IMR-90 (cell line): ENCODE data around the gene POLA2. TPM values are rescaled to one million over a fixed set of nuclear protein-coding genes. Genes with fewer than 3 reads are reported as not detected.

Experiments used
- ATAC-seq: fragments of 200-7000 bp; cut with Tn5 transposase; 2 replicates; pipeline ENCODE4 v1.9.1; 2020; ENCODE audit warnings: low read depth, mild to moderate bottlenecking, moderate library complexity
- BruUV-seq: library from RNA; stranded (reverse); fragments of 400-500 nt; replicated peaks from 2 replicates; lab custom pipeline; 2021; lab: Mats Ljungman, UMichigan
- CTCF ChIA-PET: fragments of 300-600 bp; formaldehyde crosslinking; extraction: SDS; loops from one replicate; lab custom pipeline; 2021; ENCODE audit warnings: antibody characterized with exemption; lab: Yijun Ruan, JAX
- POLR2A ChIA-PET: fragments of 300-600 bp; sonication (Branson Sonifier 250); formaldehyde crosslinking; loops from one replicate; lab custom pipeline; 2022; ENCODE audit warnings: antibody characterized with exemption; ENCODE audit not compliant: unreplicated experiment; lab: Charles Lee
- DNase-seq: peaks from one replicate; pipeline ENCODE4 v3.0.0; 2013
- H2AFZ ChIP-seq: replicated peaks from 2 replicates; pipeline ENCODE3; 2013; ENCODE audit warnings: low read length, mild to moderate bottlenecking; ENCODE audit not compliant: poor library complexity
- H2AK5ac ChIP-seq: 2 replicates; pipeline ENCODE4 v1.6.1; 2013; ENCODE audit warnings: low read depth, low read length, inconsistent platforms
- H2AK9ac ChIP-seq: replicated peaks from 2 replicates; pipeline ENCODE3; 2013; ENCODE audit warnings: mild to moderate bottlenecking, low read depth, low read length, moderate library complexity; ENCODE audit not compliant: poor library complexity
- H2BK120ac ChIP-seq: 2 replicates; pipeline ENCODE4 v1.6.1; 2013; ENCODE audit warnings: low read depth, low read length, inconsistent platforms
- H2BK15ac ChIP-seq: 3 replicates; pipeline ENCODE4 v1.6.1; 2013; ENCODE audit warnings: low read depth, low read length, inconsistent platforms
- H2BK20ac ChIP-seq: 2 replicates; pipeline ENCODE4 v1.6.1; 2013; ENCODE audit warnings: low read depth, mild to moderate bottlenecking, inconsistent platforms, low read length, moderate library complexity
- H2BK5ac ChIP-seq: 2 replicates; pipeline ENCODE4 v1.6.1; 2013; ENCODE audit warnings: mild to moderate bottlenecking, low read depth, low read length, inconsistent platforms; ENCODE audit not compliant: poor library complexity, severe bottlenecking
- H3K14ac ChIP-seq: replicated peaks from 2 replicates; pipeline ENCODE4 v1.6.1; 2013; ENCODE audit warnings: low read depth, low read length, inconsistent platforms
- H3K18ac ChIP-seq: 2 replicates; pipeline ENCODE4 v1.6.1; 2013; ENCODE audit warnings: low read depth, low read length, control low read depth
- H3K23ac ChIP-seq: 2 replicates; pipeline ENCODE4 v1.6.1; 2013; ENCODE audit warnings: low read depth, low read length, inconsistent platforms
- H3K27ac ChIP-seq: 2 replicates; pipeline ENCODE4 v1.5.1; 2013; ENCODE audit warnings: mild to moderate bottlenecking, control low read depth, low read length; ENCODE audit not compliant: insufficient read depth
- H3K27me3 ChIP-seq: 2 replicates; pipeline ENCODE4 v1.6.1; 2013; ENCODE audit warnings: low read length; ENCODE audit not compliant: control insufficient read depth, insufficient read depth
- H3K36me3 ChIP-seq: 2 replicates; pipeline ENCODE4 v1.6.1; 2013; ENCODE audit warnings: low read length, mixed read lengths; ENCODE audit not compliant: control insufficient read depth, insufficient read depth
- H3K4ac ChIP-seq: 2 replicates; pipeline ENCODE4 v1.6.1; 2013; ENCODE audit warnings: low read depth, low read length, inconsistent platforms
- H3K4me1 ChIP-seq: 2 replicates; pipeline ENCODE4 v1.6.1; 2013; ENCODE audit warnings: low read length, mixed read lengths; ENCODE audit not compliant: control insufficient read depth, insufficient read depth
- H3K4me2 ChIP-seq: 2 replicates; pipeline ENCODE4 v1.6.1; 2013; ENCODE audit warnings: low read depth, mild to moderate bottlenecking, control low read depth, low read length, moderate library complexity
- H3K4me3 ChIP-seq: 2 replicates; pipeline ENCODE4 v1.5.1; 2013; ENCODE audit warnings: low read depth, mild to moderate bottlenecking, control low read depth, low read length, moderate library complexity; ENCODE audit not compliant: insufficient read depth
- H3K56ac ChIP-seq: 2 replicates; pipeline ENCODE4 v1.6.1; 2013; ENCODE audit warnings: low read length, inconsistent platforms; ENCODE audit not compliant: insufficient read depth; ENCODE audit errors: extremely low read depth
- H3K79me1 ChIP-seq, 2 experiments: 2 replicates each; pipeline ENCODE4 v1.6.1; 2013; ENCODE audit warnings: low read length in 2 of 2, inconsistent platforms in 1 of 2, low read depth in 1 of 2
- H3K9ac ChIP-seq: 2 replicates; pipeline ENCODE4 v1.6.1; 2013; ENCODE audit warnings: low read depth, low read length, control low read depth
- H3K9me1 ChIP-seq: 2 replicates; pipeline ENCODE4 v1.6.1; 2013; ENCODE audit warnings: low read length, inconsistent platforms; ENCODE audit not compliant: insufficient read depth
- H3K9me3 ChIP-seq: 2 replicates; pipeline ENCODE4 v1.6.1; 2013; ENCODE audit warnings: low read length; ENCODE audit not compliant: control insufficient read depth, insufficient read depth
- H4K20me1 ChIP-seq: 2 replicates; pipeline ENCODE4 v1.6.1; 2013; ENCODE audit warnings: low read length, inconsistent platforms; ENCODE audit not compliant: insufficient read depth
- H4K5ac ChIP-seq: 2 replicates; pipeline ENCODE4 v1.6.1; 2013; ENCODE audit warnings: mild to moderate bottlenecking, low read depth, low read length, control low read depth
- H4K8ac ChIP-seq, 2 experiments: 2 replicates each; pipeline ENCODE4 v1.6.1; 2013; ENCODE audit warnings: low read depth in 2 of 2, low read length in 2 of 2, control low read depth in 1 of 2, inconsistent platforms in 1 of 2
- H4K91ac ChIP-seq: 2 replicates; pipeline ENCODE4 v1.6.1; 2013; ENCODE audit warnings: low read depth, low read length, inconsistent platforms; ENCODE audit not compliant: insufficient read depth
- BHLHE40 ChIP-seq: fragments of 150-350 bp; IDR thresholded peaks from 2 replicates; pipeline ENCODE4 v1.6.1; 2016; ENCODE audit warnings: mild to moderate bottlenecking, low read depth, low read length
- CEBPB ChIP-seq: IDR thresholded peaks from 2 replicates; pipeline ENCODE4 v1.6.1; 2012; ENCODE audit warnings: low read depth, low read length, improper control_type of control experiment
- CHD1 ChIP-seq: IDR thresholded peaks from 2 replicates; pipeline ENCODE4 v1.6.1; 2012; ENCODE audit warnings: low read depth, low read length, improper control_type of control experiment
- CTCF ChIP-seq: conservative IDR thresholded peaks from 2 replicates; pipeline ENCODE4 v1.5.1; 2012; ENCODE audit warnings: mild to moderate bottlenecking, low read depth, low read length, improper control_type of control experiment
- ELK1 ChIP-seq: fragments of 150-350 bp; IDR thresholded peaks from 2 replicates; pipeline ENCODE4 v1.6.1; 2016; ENCODE audit warnings: low read depth, mild to moderate bottlenecking, low read length, moderate library complexity, borderline replicate concordance
- FOS ChIP-seq: fragments of 150-350 bp; IDR thresholded peaks from 2 replicates; pipeline ENCODE4 v1.6.1; 2016; ENCODE audit warnings: low read depth, low read length
- MAFK ChIP-seq: IDR thresholded peaks from 2 replicates; pipeline ENCODE4 v1.6.1; 2012; ENCODE audit warnings: low read depth, low read length, improper control_type of control experiment
- MAZ ChIP-seq: IDR thresholded peaks from 2 replicates; pipeline ENCODE4 v1.6.1; 2012; ENCODE audit warnings: low read depth, mild to moderate bottlenecking, low read length, improper control_type of control experiment, moderate library complexity, borderline replicate concordance
- MXI1 ChIP-seq: IDR thresholded peaks from 2 replicates; pipeline ENCODE4 v1.6.1; 2012; ENCODE audit warnings: low read depth, mild to moderate bottlenecking, low read length, moderate library complexity, borderline replicate concordance
- NFE2L2 ChIP-seq: fragments of 150-350 bp; IDR thresholded peaks from 2 replicates; pipeline ENCODE4 v1.6.1; 2016; ENCODE audit warnings: low read depth, mild to moderate bottlenecking, low read length
- POLR2A ChIP-seq: IDR thresholded peaks from 2 replicates; pipeline ENCODE4 v1.6.1; 2012; ENCODE audit warnings: mild to moderate bottlenecking, low read depth, low read length
- RAD21 ChIP-seq: IDR thresholded peaks from 2 replicates; pipeline ENCODE4 v1.6.1; 2012; ENCODE audit warnings: low read length, improper control_type of control experiment
- RCOR1 ChIP-seq: IDR thresholded peaks from 2 replicates; pipeline ENCODE4 v1.6.1; 2012; ENCODE audit warnings: mild to moderate bottlenecking, low read length, improper control_type of control experiment; ENCODE audit not compliant: insufficient replicate concordance
- RFX5 ChIP-seq: IDR thresholded peaks from 2 replicates; pipeline ENCODE4 v1.8.0; 2012; ENCODE audit warnings: low read depth, mild to moderate bottlenecking, low read length, moderate library complexity
- SMC3 ChIP-seq: fragments of 150-350 bp; IDR thresholded peaks from 2 replicates; pipeline ENCODE4 v1.6.1; 2016; ENCODE audit warnings: low read depth, mild to moderate bottlenecking, antibody characterized with exemption, low read length, moderate library complexity
- USF2 ChIP-seq: fragments of 150-350 bp; IDR thresholded peaks from 2 replicates; pipeline ENCODE4 v1.6.1; 2017; ENCODE audit warnings: mild to moderate bottlenecking, antibody characterized with exemption, low read length, low read depth
- WGBS, 2 experiments: methylation state at CpG; one replicate each; pipeline versions ENCODE4 v1.1.5 to v1.1.7; 2013; ENCODE audit warnings: missing lambda C conversion rate in 2 of 2; ENCODE audit not compliant: insufficient read length in 1 of 2; ENCODE audit errors: extremely low coverage in 2 of 2; 5-methylcytosine and 5-hydroxymethylcytosine counted together
- dilution Hi-C: fragments of 300-500 bp; cut with HindIII; formaldehyde crosslinking; loops from one replicate; pipeline ENCODE4 v1.14.3; 2018; ENCODE audit warnings: low sequenced_read_pairs; ENCODE audit not compliant: unreplicated experiment
- in situ Hi-C: fragments of 300-500 bp; cut with MboI; formaldehyde crosslinking; loops from 3 replicates; pipeline ENCODE4 v1.14.3; 2019; ENCODE audit warnings: low sequenced_read_pairs, inconsistent platforms, mixed read lengths
- intact Hi-C: fragments of 100-400 bp; cut with micrococcal nuclease; formaldehyde crosslinking; loops from 2 replicates; pipeline ENCODE4 v1.10.0; 2022
- polyA plus RNA-seq, 3 experiments: library from polyadenylated mRNA; depleted of rRNA; stranded (reverse); fragments of >200 nt; gene quantifications; 2 replicates each; pipeline ENCODE4 v1.2.3, GENCODE V29; 2012; ENCODE audit warnings: low replicate concordance in 1 of 3
- total RNA-seq: library from RNA; depleted of rRNA; stranded (reverse); fragments of >200 nt; gene quantifications from 2 replicates; pipeline ENCODE4 v1.2.3, GENCODE V29; 2012

The POLA2 gene
- total and polyA plus RNA-seq, 2 of the 4 experiments (the other 2 are of a cell fraction): 14.2 to 17.3 TPM

GRCh38 chr11:65258988-65259387 is 2.8 kb upstream of the POLA2 start:
- dilution Hi-C loops: no loop called here
- Histone ChIP-seq H2AFZ (no peak overlapping the region), H4K20me1 (no peaks in the 10 kb centered on the region), H4K91ac (no peak overlapping the region), H2BK120ac (no peak overlapping the region), H3K23ac (no peak overlapping the region), H4K5ac (no peak overlapping the region), H3K9me3 (no peaks in the 10 kb centered on the region), H3K56ac (no peak overlapping the region), H3K14ac (no peak overlapping the region), H3K4me1 (peaks cover 5% of the 10 kb centered on the region), H3K4ac (no peak overlapping the region), H3K27me3 (no peaks in the 10 kb centered on the region), H2BK20ac (no peak overlapping the region), H3K4me3 (no peak overlapping the region), H3K9me1 (peaks cover 4% of the 10 kb centered on the region), H3K4me2 (no peak overlapping the region), H2BK5ac (no peak overlapping the region), H2BK15ac (no peak overlapping the region), H3K79me1 (peaks cover 11 to 26% of the 10 kb centered on the region in 2 experiments), H3K36me3 (no peaks in the 10 kb centered on the region), H2AK9ac (no peak overlapping the region), H2AK5ac (no peak overlapping the region), H4K8ac (no peak overlapping the region), H3K27ac (no peak overlapping the region), H3K9ac (no peak overlapping the region), H3K18ac (no peak overlapping the region)
- ChIA-PET CTCF (no interaction called here), POLR2A (no interaction called here)
- no CpG with 5 or more reads among the region's 5 CpGs for WGBS, 2 experiments
- DNase-seq (no peak), ATAC-seq (no peak)
- in situ Hi-C loops: no loop called here
- intact Hi-C loops: no loop called here
- TF ChIP-seq CEBPB: no peak
- TF ChIP-seq USF2: no peak
- TF ChIP-seq MAFK: no peak
- TF ChIP-seq RCOR1: no peak
- TF ChIP-seq CHD1: no peak
- no peak for TF ChIP-seq MAZ
- no peak for TF ChIP-seq CTCF
- no peak for TF ChIP-seq RAD21
- no peak for TF ChIP-seq SMC3
- TF ChIP-seq MXI1: no peak
- TF ChIP-seq ELK1: no peak
- no peak for TF ChIP-seq NFE2L2
- no peak for TF ChIP-seq POLR2A
- no peak for TF ChIP-seq FOS
- TF ChIP-seq RFX5: no peak
- TF ChIP-seq BHLHE40: no peak
- BruUV-seq: no TSS peak
